NCI-H2107 treated with DMSO at 0.1 percent for 48 hours (cell line): ENCODE measurements around the gene HS3ST4.
"Not testable (repeated sequence)": the region's sequence is repeated elsewhere in the genome, so short reads cannot be mapped to it uniquely, and the experiment has no call there.

ENCODE experiments used
- DNase-seq: peaks from one replicate; lab custom pipeline; 2025; ENCODE audit not compliant: unreplicated experiment; lab: John Stamatoyannopoulos, UW

The HS3ST4 gene

DNA sequence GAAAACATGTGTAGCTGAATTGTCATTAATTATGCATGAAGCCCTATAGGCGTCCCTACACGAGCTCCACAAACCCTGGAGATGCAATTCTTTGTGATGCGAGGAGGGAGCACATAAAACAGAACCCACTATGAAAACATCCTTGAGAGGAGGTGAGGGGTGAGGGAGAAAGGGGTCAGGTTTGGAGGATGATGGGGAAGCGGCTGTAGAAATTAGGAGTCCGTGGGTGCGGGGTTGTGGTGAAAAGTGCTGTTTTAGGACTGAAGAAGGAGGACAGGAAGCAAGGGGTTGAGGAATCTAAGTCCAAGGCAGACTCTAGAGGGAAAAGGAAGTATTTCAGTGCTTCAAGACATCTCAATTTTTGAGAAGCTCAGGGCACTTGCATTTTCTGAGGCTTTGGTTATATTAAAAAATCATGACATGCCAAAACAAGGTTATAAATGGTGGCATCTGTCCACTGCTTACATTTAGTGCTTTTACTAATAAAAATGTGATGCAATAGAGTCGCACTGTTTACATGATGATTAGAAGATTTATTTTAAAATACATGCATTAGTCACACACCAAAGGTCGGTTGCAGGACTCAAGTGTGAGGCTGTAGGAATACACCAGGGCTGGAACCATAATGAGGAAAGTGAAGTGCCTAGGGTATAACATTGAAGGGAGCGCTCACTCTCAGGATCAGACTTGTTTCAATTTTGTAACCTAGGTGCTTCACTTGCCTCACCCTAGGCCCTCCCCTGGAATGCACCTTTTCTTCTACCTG is 379.5 kb downstream of the HS3ST4 start:
- no peak for DNase-seq

DNA sequence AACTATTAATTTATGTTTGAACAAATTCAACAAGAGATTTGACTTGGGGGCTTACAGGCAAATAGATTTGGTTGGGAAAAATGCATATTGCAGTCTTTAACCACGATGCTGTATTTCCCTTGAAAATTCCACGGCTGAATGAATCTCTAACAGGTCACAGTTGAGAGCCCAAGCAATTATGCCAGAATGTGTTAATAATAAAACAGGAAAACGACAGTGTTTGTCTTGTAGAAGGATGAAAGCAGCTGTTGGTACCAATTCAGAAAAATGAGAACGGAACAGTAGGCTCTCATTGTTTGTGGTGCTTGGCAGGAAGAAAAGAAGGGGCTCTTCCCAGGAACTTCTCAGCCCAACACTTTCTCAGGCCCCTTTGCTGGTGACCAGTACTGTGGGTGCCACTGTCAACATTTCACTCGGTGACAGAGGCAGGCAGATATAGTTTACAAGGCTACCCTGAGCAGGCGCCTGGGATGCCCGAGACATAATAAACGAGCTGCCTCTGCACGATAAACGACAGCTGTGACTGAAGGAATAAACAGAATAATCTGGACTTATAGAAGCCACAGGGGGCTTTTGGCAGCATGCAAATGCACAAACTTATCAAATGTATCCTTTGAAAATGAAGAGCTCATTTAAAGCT is 387.1 kb downstream of the HS3ST4 start:
- DNase-seq = peak; percentile 76

GRCh38 chr16:26087091-26087490 is 395.3 kb downstream of the HS3ST4 start:
- DNase-seq = peak; percentile 36

DNA sequence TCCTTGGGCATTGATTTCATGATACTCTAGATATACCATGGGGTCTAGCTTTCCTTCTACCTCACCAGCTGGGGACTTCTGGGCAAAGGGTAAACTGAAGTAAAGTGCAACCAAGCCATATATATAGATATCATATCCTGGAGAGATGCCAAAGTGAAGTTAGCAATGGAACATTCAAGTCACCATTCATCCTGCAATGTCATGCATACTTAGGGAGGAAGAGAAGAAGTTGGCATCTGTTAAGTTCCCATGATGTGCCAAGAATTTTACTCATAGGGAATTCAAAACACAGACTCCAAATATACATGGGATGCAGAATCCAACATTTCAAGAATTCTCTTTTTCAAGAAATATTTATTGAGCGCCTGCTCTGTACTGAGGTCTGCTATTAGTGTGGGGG is 399.8 kb downstream of the HS3ST4 start:
- no peak for DNase-seq

- DNase-seq = not testable (repeated sequence)
Observed at GRCh38 chr16:26098206-26098605, 406.4 kb downstream of the HS3ST4 start.

GRCh38 chr16:26102369-26102768 is 410.6 kb downstream of the HS3ST4 start:
- DNase-seq = no peak

DNA sequence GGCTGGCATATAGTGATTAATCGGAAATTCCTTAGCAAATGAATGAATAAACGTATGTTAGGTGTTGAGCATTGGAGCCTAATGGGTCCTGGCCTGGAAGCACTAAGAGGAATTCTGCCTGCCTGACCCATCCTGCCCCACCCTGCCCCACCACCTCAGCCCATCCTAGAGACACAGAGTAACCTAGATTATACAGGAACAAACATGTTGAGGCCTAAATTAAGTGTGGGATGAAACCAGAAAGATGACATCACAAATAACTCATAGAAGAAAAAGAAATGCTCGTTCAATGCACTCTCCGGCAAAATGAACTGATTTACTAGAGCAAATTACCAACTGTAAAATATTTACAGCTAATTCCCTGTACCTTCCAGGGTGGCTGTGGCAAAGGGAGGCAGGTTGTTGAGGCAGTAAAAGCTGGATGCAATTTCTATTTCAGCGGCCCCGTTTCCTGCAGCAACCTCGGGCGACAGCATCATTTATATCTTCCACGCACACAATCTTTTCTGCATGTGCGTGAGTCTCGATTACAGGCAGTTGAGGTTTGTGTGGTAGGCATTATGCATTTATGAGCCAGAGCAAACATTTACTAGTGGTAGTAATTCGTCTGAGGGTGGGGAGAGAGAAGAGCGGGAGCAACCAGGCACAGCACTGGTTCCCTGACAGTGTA is 417.2 kb downstream of the HS3ST4 start:
- DNase-seq = no peak

- DNase-seq = no peak
Observed at GRCh38 chr16:26111900-26112299, 420.1 kb downstream of the HS3ST4 start.

GRCh38 chr16:26118575-26118974 is 426.8 kb downstream of the HS3ST4 start:
- DNase-seq = no peak

- peak; percentile 26 for DNase-seq
Observed at GRCh38 chr16:26120729-26121128, 429.0 kb downstream of the HS3ST4 start.

DNA sequence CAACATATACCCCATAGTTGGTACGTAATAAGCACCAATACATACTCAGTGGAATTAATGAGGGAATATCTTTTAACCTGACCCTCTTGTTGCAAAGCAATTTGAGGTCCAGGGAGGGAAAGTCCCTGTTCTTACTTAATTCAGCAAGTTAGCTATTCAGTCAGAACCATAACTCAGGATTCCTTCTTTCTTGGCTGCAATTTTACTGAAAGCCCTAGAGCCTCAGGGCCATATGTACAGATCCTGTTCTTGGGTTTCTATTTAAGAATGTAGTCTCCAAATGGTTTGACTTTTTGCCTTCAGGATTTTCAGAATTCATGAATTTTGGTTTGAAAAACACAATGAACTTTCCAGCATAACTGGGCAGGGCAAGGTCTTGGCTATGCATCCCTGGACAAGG is 436.5 kb downstream of the HS3ST4 start:
- DNase-seq = no peak

DNA sequence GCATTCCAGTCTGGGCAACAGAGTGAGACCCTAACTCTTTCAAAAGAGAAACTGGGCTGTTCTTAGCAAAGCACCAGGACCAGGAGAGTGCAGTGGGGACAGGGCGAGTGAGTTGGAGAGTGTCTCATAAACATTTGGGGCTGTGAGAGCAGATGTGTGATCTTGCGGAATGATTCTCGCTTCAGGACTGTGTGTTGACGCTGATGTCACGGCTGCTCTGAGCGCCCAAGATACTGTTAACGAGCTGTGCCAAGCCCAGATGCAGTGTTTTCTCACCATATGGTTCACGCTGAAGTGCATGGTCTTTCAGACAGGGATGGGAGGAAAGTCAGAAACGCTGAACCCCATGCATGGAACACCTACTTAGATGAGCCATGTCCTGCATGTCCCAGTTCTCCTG is 438.2 kb downstream of the HS3ST4 start:
- no peak for DNase-seq

DNA sequence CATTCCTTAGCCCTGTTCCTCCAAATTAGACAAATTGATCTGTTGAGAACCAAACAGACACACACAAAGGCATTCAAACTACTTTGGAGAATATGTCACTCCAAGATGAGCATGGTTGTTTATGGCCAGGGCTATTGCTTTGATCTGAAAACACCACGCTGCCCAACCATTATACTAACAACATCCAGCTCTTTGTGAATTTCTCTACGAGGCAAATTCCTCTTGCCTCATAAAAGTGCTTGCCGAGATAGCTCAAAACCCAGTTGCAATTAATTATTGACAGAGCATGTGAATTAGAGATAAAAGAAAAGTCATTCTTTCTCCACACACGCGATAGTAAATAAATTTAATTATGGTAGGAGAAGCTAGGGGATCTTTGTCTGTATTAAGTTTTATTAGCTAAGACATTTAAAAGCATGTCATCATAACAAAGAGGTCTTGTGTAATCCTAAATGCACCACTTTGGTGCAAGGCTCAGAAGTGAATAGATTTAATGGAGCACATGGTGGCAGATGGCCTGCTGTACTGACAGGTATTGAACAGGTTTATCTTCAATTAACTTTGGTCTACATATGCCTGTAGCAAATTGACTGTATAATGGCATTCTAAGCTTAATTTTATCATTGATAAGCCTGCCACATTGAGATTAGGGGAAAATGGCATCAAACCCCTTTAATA is 441.8 kb downstream of the HS3ST4 start:
- no peak for DNase-seq

DNA sequence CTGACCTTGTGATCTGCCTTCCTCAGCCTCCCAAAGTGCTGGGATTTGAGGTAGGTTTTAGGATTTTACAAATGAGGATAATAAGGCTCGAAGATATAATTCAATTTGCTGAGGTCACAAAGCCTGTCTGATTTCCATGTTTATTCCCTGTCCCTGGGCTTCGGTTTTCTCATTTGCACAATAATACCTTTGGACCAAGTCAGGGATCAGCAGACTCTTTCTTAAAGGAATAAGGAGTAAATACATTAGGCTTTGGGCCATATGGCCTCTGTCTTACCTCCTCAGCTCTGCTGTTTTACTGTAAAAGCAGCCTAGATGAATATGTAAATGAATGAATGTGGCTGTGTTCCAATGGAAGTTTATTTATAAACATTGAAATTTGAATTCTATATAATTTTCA is 442.8 kb downstream of the HS3ST4 start:
- no peak for DNase-seq

GRCh38 chr16:26137956-26138355 is 446.2 kb downstream of the HS3ST4 start:
- no peak for DNase-seq

- DNase-seq = no peak
Observed at GRCh38 chr16:26139091-26139490, 447.3 kb downstream of the HS3ST4 start.

DNA sequence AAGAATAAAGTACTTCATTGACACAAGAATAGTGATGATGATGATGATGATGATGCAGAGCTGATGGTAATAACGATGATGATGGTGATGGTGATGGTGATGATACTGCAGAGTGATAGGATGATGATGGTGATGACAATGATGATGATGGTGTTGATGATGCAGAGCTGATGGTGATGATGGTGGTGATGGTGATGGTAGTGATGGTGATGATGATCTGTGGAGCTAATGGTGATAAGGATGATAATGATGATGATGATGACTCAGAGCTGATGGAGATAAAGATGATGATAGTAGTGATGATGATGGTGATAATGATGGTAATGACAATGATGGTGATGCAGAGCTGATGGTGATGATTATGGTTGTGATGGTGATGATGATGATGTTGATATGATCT is 448.1 kb downstream of the HS3ST4 start:
- DNase-seq = no peak

DNA sequence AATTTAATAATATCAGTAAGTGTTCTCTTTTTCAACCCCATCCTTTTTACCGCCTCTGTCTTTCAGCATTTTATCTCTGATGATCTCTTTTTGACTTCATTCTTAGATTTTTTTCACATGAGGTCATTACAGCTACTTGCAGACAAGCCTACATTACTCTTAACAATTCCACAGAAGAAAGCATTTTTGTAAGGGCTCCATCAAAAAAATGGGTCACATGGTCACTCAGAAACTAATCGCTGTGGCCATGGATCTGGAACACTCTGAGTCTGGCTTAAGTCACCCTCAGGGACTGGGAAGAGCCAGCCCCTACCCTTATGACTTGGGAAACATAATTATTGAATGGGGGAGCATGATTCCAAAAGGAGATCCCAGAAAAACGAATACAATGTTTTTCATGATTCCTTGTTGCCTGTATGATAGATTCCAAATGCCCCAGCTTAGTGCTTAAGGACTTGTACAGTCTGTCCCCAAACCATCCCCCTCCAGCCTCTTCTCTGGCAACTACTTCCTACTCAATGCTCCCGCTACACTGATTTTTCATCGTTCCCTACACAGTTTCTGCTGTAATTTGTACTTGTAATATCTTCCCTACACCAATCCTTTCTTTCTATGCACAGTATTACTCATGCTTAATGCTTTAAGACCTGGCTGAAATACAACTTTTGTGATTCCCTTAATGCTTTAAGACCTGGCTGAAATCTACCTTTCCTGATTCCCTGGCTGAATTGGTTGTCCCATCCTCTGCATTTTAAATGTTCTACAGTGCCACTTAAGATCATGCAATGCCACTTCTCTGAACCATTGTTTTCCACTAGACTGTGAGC is 457.8 kb downstream of the HS3ST4 start:
- no peak for DNase-seq

GRCh38 chr16:26155221-26155620 is 463.5 kb downstream of the HS3ST4 start:
- DNase-seq = no peak

DNA sequence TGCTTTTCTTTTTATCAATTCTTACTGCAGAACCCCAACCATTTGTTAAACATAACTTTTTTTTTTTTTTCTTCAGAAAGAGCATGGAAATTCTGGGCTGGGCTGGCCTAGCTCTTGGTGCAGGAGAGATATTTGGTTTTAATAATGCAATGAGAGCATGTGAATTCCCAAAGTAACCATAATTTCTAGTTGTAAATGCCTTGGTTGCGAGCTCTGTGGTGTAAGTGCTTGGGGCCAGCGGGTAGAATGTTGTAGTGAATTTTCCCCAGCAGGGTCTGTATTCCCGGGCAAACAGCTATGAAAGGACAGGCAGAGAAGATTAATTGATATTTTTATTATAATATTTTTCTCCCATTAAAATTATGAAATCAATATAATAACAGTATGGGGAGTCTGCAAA is 465.6 kb downstream of the HS3ST4 start:
- no peak for DNase-seq
